ENCODE measurements around the gene F13A1. TPM values are rescaled to one million over a fixed set of nuclear protein-coding genes. Genes with fewer than 3 reads are reported as not detected.

Gene F13A1
- total and polyA plus RNA-seq, 2 donors (not counting 3 experiments of a cell fraction or from before 2014, with no cell fraction given), result not detected

DNA sequence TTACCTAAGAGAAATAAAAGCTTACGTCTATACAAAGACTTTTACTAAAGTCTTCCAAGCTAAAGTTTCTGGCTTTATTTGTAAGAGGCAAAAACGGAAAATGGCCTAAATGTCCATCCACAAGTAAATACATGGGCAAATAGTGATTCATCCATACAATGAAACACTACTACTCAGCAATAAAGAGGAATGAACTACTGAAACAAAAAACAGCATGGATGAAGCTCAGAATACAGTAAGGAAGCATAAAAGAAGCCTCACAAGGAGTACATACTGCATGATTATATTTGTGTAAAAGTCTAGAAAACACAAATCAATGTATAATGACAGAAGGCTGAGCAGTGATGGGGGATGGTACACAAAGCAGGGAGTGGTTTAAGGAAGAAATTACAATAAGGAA lies 84.7 kb downstream of the F13A1 start:
- H3K4me2 ChIP-seq (ENCODE audit: insufficient read depth, low read length), result no peak overlapping the region
- H3K4me3 ChIP-seq (replicated peaks in 1 of 3; ENCODE audit: insufficient read depth in 1 of 3, low read depth in 1 of 3, low read length in 3 of 3), result no peak overlapping the region
- POLR2A ChIA-PET, result no interaction called here
- no peak for DNase-seq (ENCODE audit: low read depth, low spot score)
- dilution Hi-C loops (cut with MboI; ENCODE audit: extremely low pct_ligation_motif_present, low sequenced_read_pairs) (no loop called here), intact Hi-C loops (cut with micrococcal nuclease) (loop anchor here (10.0 kb wide), 1 partner anchor 101 kb away; no protein-coding TSS in a partner anchor)
- no peaks in the 10 kb centered on the region for H4K20me1 ChIP-seq (replicated peaks; ENCODE audit: control insufficient read depth, extremely low read depth, insufficient read depth, low read length)
- H3K79me2 ChIP-seq (ENCODE audit: control insufficient read depth, insufficient read depth, low read length), result no peaks in the 10 kb centered on the region
- no peak overlapping the region for H3K27ac ChIP-seq (ENCODE audit: insufficient read depth, low read depth, low read length)
- H3K4me1 ChIP-seq (ENCODE audit: control insufficient read depth, extremely low read depth, insufficient read depth, low read length), result no peaks in the 10 kb centered on the region
- H3K9me1 ChIP-seq (replicated peaks; ENCODE audit: control insufficient read depth, extremely low read depth, insufficient read depth, low read length), result no peaks in the 10 kb centered on the region
- no peak overlapping the region for H2AFZ ChIP-seq (ENCODE audit: low read depth, low read length)
- no peaks in the 10 kb centered on the region for H3K27me3 ChIP-seq (ENCODE audit: control insufficient read depth in 2 of 2, insufficient read depth in 2 of 2, low read length in 2 of 2)
- CTCF ChIA-PET, result no interaction called here
- H3K9me3 ChIP-seq (replicated peaks; ENCODE audit: control insufficient read depth, insufficient read depth, low read length), result no peaks in the 10 kb centered on the region
- BruUV-seq (replicated peaks), result no TSS peak
- no peaks in the 10 kb centered on the region for H3K36me3 ChIP-seq (ENCODE audit: control insufficient read depth in 2 of 2, extremely low read depth in 1 of 2, insufficient read depth in 2 of 2, low read length in 2 of 2)
- TF ChIP-seq JUN (IDR thresholded peaks at IDR 0.05; ENCODE audit: borderline replicate concordance, insufficient read depth, insufficient read length, low read depth) (no peak), FOS (IDR thresholded peaks at IDR 0.05; ENCODE audit: borderline replicate concordance, insufficient read depth, low read length) (no peak), EZH2 (IDR thresholded peaks at IDR 0.05; ENCODE audit: borderline replicate concordance, low read depth, low read length, severe bottlenecking) (no peak)
- FAIRE-seq, result no peak
- no peak overlapping the region for H3K9ac ChIP-seq (replicated peaks; ENCODE audit: extremely low read depth, insufficient read depth, low read length)

DNA sequence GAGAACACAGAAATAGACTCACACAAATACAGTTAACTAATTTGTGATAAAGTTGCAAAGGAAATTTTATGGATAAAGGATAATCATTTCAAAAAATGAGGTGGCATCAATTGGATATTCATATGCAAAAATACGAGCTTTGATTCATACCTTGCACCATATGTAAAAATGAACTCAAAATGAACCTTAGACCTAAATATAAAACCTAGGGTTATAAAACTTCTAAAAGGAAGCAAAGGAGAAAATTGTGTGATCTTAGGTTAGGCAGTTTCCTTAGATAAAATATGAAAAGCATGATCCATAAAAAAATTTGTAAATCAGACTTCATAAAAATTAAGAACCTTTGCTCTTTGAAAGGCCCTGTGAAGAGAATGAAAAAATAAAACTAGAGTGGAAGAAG lies 85.5 kb downstream of the F13A1 start:
- ChIA-PET POLR2A (no interaction called here), CTCF (no interaction called here)
- H3K4me3 ChIP-seq (replicated peaks in 1 of 3; ENCODE audit: insufficient read depth in 1 of 3, low read depth in 1 of 3, low read length in 3 of 3), result no peak overlapping the region
- H3K79me2 ChIP-seq (ENCODE audit: control insufficient read depth, insufficient read depth, low read length), result no peaks in the 10 kb centered on the region
- no peak overlapping the region for H3K27ac ChIP-seq (ENCODE audit: insufficient read depth, low read depth, low read length)
- no peaks in the 10 kb centered on the region for H3K4me1 ChIP-seq (ENCODE audit: control insufficient read depth, extremely low read depth, insufficient read depth, low read length)
- no peak overlapping the region for H2AFZ ChIP-seq (ENCODE audit: low read depth, low read length)
- H3K9ac ChIP-seq (replicated peaks; ENCODE audit: extremely low read depth, insufficient read depth, low read length), result no peak overlapping the region
- no peak overlapping the region for H3K4me2 ChIP-seq (ENCODE audit: insufficient read depth, low read length)
- intact Hi-C loops (cut with micrococcal nuclease), result loop anchor here (10.0 kb wide), 1 partner anchor 100 kb away; no protein-coding TSS in a partner anchor
- no peaks in the 10 kb centered on the region for H3K27me3 ChIP-seq (ENCODE audit: control insufficient read depth in 2 of 2, insufficient read depth in 2 of 2, low read length in 2 of 2)
- no peaks in the 10 kb centered on the region for H4K20me1 ChIP-seq (replicated peaks; ENCODE audit: control insufficient read depth, extremely low read depth, insufficient read depth, low read length)
- no TSS peak for BruUV-seq (replicated peaks)
- no peaks in the 10 kb centered on the region for H3K36me3 ChIP-seq (ENCODE audit: control insufficient read depth in 2 of 2, extremely low read depth in 1 of 2, insufficient read depth in 2 of 2, low read length in 2 of 2)
- H3K9me3 ChIP-seq (replicated peaks; ENCODE audit: control insufficient read depth, insufficient read depth, low read length), result no peaks in the 10 kb centered on the region
- no peak for DNase-seq (ENCODE audit: low read depth, low spot score)
- no peak for FAIRE-seq
- dilution Hi-C loops (cut with MboI; ENCODE audit: extremely low pct_ligation_motif_present, low sequenced_read_pairs), result no loop called here
- no peaks in the 10 kb centered on the region for H3K9me1 ChIP-seq (replicated peaks; ENCODE audit: control insufficient read depth, extremely low read depth, insufficient read depth, low read length)
- TF ChIP-seq, protein P1, sequence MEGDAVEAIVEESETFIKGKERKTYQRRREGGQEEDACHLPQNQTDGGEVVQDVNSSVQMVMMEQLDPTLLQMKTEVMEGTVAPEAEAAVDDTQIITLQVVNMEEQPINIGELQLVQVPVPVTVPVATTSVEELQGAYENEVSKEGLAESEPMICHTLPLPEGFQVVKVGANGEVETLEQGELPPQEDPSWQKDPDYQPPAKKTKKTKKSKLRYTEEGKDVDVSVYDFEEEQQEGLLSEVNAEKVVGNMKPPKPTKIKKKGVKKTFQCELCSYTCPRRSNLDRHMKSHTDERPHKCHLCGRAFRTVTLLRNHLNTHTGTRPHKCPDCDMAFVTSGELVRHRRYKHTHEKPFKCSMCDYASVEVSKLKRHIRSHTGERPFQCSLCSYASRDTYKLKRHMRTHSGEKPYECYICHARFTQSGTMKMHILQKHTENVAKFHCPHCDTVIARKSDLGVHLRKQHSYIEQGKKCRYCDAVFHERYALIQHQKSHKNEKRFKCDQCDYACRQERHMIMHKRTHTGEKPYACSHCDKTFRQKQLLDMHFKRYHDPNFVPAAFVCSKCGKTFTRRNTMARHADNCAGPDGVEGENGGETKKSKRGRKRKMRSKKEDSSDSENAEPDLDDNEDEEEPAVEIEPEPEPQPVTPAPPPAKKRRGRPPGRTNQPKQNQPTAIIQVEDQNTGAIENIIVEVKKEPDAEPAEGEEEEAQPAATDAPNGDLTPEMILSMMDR (IDR thresholded peaks at IDR 0.05; ENCODE audit: extremely low read depth in 1 of 2, insufficient read depth in 1 of 2, low read depth in 1 of 2, low read length in 2 of 2), result no peak
- no peak for TF ChIP-seq JUN (IDR thresholded peaks at IDR 0.05; ENCODE audit: borderline replicate concordance, insufficient read depth, insufficient read length, low read depth)
- TF ChIP-seq EZH2 (IDR thresholded peaks at IDR 0.05; ENCODE audit: borderline replicate concordance, low read depth, low read length, severe bottlenecking), result no peak
- TF ChIP-seq FOS (IDR thresholded peaks at IDR 0.05; ENCODE audit: borderline replicate concordance, insufficient read depth, low read length), result no peak
- no peak for TF ChIP-seq POLR2AphosphoS5 (IDR thresholded peaks at IDR 0.05; ENCODE audit: insufficient read depth, low read depth, low read length)
- TF ChIP-seq MYC (IDR thresholded peaks at IDR 0.05; ENCODE audit: low read depth, low read length), result no peak
- TF ChIP-seq, protein P2, sequence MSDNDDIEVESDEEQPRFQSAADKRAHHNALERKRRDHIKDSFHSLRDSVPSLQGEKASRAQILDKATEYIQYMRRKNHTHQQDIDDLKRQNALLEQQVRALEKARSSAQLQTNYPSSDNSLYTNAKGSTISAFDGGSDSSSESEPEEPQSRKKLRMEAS (IDR thresholded peaks at IDR 0.05; ENCODE audit: insufficient read depth, insufficient read length), result no peak
- no peak for TF ChIP-seq GATA2 (IDR thresholded peaks at IDR 0.05; ENCODE audit: insufficient read depth, insufficient read length, low read depth, low read length)
- no peak for TF ChIP-seq POLR2A (IDR thresholded peaks at IDR 0.05; ENCODE audit: low read depth, low read length)
